CD4-positive, alpha-beta T cell treated with Interleukin-21 for 1 hour (primary cell): ENCODE measurements around the gene SOCS7.

Experiments used
- DNase-seq: peaks from one replicate; pipeline ENCODE4 v3.0.0-alpha.2; 2020

The SOCS7 gene

DNA sequence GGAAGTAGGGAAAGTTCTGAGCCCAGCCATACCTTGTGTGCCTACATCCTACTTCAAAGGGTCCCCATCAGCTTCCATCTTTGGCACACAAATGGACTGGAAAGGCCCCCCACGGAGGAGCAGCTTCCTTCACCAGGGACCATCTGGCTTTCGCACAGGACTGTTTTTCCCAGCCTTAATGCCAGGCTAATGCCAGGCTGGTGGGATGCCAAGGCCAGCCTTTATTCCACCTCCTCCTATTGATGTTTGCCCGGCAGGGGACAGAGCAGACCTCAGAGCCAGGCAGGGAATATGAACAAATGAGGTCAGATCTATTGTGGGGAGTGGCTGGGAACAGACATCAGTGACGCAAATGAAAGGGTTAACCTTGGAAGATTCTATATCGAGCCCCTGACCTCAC, 13.6 kb upstream of the SOCS7 start:
- no peak for DNase-seq

DNA sequence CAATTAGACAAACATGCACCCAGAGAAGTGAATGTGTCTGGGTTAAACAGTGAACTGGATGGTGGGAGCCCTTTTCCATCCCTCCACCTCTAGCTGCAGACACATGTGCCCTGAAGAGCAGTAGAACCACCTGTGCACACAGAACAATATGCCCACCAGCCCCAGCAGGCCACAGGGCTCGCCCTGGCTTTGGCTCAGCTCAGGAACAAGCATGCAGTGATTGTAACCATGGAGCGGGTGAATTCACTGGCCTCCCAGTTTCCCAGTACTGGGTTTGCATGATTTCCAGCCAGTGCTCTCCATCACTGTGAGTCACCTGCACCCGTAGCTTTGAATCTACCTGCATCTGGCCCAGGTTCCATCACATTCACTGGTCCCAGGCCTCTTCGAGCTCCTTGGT, 13.1 kb upstream of the SOCS7 start:
- no peak for DNase-seq

DNA sequence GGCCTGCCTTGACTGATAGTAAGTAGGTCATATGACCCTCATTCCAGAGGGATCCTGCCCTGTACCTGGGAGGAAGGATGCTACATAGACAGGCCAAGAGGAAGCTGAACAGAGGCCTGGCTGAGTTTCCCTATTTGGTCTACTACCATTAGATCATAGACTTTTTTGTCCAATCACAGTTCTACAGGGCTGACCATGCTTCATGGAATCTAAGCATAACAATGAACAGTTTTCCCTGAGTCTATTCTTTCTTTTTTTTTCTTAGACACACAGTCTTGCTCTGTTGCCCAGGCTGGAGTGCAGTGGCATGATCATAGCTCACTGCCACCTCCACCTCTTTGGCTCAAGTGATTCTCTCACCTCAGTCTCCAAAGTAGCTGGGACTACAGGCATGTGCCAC, 11.8 kb upstream of the SOCS7 start:
- DNase-seq = no peak

DNA sequence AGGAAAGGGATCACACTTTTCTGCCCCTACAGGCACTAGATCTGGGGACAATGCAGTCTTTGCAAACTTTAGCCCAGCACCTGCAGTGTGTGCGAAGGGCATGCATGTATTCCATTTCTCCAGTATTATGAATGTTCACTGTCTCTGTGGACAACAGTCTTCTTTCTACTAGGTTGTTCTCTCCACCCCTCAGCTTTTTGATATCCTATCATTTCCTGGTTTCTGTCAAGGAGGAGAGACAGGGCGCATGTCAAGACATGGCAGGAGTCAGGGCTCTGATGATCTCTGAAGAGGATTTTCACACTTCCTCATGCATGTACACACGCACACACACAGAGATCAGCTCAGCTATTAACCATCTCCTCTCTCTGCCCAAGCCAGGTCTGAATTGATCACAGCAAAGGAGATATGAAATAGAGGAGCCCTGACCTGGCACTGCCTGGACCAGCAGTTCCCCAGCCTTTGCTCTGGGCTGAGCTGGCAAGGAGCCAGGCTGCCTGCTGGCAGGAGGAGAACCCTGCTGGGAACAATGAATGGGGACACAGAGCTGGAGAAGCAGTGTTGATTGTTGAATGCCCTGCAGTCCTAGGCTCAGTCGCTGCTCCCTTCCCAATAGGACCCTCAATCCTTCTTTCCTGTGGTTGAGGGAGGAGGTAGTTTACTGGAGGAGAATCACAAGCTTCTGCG, 10.5 kb upstream of the SOCS7 start:
- DNase-seq = no peak

DNA sequence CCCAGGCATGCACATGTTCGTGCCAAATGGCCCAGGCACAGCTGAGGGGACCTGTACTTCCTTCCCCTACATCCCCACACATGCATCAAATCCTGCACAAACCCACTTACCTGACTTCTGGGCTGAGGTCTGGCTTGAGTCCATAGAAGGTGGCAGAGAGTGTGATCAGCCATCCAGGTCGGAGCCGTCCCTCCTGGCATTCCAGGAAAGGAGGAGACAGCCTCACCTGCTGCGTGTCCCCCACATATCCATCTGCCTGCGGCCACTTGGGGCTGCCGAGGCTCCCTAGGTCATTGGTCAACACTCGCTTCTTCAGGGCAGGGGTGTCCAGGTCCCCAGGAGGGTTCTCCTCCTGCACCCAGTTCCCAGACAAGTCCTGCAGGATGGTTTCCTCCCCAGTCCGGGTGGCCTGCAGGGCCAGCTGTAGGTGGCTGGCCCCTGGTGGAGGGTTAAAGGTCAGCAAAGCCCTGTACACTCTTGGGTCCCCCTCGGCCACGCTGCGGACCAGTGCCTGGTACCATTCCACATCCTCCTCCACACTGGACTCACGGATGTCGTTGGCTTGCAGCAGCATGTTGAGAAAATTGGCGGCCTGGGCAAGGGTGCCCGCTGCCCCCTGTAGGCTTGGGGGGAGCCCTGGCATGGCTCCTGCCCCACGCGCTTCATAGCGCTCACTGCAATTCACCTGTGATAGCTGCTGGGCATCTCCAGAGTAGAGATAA, 8.6 kb upstream of the SOCS7 start:
- DNase-seq = no peak

DNA sequence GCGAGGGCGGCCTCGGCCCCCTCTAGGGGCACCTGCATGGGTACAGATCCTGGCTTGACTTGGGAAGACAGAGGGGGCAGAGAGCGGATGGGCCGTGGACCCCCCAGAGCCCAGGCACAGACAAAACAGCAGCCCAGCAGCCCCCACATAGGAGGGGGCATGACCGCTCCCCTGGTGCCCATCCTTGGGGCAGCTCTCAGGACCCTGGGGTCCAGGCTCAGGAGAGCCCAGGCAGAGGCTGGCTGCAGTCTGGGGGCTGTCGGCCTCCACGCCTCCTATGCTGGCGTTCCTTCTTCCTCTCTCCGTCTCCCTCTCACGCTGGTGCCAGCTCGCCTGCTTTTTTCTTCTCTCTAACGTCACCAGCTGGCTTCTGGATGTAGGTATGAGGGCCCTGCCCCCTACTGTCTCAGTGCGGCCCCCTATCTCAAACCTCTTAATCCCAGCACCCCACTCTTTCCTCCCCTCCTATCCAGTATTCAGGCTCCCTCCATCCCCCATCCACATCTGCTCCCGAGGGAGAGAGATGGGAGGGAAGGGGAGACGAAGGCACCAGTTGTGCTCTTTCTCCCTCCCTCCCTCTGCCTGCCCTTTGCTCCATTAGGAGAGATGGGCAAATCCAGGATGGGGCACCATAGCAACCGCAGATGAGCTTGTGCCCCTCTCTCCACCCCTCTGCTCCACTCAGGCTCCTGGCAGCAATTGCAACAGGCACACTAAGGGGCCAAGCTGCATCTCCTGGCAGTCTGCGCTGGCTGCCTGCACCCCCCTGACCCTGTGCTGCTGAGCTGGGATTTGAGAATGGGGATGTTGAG, 7.8 kb upstream of the SOCS7 start, which contains the start of gene GPR179:
Gene GPR179 (minus strand): TSS at position 349 of the 812 bp plus-strand sequence. CDS start 167 bp downstream, at position 182.
- DNase-seq = no peak

DNA sequence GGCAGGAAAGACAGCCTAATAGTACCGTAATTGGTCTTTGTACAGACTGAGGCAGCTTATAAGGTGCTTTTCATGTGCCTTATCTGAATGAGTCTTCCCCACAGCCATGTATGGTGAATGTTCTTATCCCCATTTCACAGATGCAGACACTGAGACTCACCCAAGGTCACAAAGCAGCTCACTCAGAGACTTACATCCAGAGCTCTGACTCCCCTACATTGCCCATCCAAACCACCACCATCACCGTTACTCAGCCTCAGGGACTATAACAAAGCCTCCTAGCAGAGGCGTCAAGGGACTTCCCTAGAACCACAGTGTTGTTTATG, 7.3 kb upstream of the SOCS7 start:
- no peak for DNase-seq

DNA sequence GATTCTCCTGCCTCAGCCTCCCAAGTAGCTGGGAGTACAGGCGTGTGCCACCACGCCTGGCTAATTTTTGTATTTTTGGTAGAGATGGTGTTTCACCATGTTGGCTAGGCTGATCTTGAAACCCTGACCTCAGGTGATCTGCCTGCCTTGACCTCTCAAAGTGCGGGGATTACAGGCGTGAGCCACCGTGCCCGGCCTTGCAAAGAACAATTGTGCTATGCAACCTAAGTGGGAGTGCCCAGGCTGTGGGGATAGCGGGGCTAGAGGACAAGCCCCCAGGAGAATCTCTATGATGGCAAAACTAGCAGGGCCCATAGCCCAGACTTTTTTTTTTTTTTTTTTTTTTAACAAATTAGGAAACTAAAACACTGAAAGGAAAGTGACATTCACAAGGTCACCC, 5.9 kb upstream of the SOCS7 start:
- DNase-seq = no peak

DNA sequence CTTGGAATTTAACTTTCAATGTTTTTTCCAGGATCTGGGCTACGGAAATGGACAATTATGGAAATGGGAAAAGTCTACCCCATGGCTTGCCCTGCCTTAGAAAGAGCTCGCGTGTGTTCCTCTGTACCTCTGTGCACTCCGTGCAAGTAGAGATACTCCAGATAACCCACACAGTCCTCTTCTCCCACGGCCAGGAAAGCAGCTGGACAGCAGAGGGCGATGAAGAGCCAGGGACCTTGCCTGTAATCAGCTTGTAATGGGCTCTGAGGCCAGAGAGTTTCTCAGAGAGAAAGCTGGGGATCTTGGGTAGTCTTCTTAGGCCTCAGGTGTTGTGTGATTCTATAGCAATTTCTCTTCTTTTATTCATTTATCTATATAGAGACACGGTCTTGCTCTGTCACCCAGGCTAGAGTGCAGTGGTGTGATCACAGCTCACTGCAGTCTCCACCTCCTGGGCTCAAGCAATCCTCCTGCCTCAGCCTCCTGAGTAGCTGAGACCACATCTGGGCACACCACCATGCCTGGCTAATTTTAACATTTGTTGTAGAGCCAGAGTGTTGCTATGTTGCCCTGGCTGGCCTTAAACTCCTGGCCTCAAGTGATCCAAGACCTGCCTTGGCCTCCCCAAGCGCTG, 2.4 kb upstream of the SOCS7 start:
- DNase-seq = peak; percentile 88

DNA sequence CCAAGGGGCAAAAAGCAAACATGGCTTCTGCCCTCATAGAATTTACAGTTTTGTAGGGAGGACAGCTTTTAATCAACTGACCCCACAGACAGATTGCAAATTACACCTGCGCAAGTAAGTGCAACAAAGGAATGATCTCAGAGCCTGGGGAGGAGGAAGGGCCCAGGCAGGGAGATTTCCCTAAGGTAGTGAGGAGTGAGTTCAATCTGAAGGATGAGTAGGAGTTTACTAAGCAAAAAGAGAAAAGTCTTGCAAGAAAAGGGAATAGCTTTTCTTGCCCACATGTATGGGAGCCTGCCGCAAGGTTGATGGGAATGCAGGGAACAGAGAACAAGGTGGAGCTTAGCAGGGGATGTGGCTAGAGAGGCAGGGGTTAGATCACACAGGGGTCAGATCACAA, 1.6 kb upstream of the SOCS7 start:
- DNase-seq = no peak

DNA sequence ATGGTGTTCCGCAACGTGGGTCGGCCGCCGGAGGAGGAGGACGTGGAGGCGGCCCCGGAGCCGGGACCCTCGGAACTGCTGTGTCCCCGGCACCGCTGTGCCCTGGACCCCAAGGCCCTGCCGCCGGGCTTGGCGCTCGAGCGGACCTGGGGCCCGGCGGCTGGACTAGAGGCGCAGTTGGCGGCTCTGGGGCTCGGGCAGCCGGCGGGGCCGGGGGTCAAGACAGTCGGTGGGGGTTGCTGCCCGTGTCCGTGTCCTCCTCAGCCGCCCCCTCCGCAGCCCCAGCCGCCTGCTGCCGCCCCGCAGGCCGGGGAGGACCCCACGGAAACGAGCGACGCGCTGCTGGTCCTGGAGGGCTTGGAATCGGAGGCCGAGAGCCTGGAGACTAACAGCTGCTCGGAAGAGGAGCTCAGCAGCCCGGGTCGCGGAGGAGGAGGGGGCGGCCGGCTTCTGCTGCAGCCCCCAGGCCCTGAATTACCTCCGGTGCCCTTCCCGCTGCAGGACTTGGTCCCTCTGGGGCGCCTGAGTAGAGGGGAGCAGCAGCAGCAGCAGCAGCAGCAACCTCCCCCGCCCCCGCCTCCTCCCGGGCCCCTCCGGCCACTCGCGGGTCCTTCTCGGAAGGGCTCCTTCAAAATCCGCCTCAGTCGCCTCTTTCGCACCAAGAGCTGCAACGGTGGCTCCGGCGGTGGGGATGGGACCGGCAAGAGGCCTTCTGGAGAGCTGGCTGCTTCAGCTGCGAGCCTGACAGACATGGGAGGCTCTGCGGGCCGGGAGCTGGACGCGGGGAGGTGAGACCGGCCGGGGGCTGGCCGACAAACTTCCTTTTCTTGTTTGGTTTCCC, 821 bp downstream of the SOCS7 start:
- DNase-seq = no peak

DNA sequence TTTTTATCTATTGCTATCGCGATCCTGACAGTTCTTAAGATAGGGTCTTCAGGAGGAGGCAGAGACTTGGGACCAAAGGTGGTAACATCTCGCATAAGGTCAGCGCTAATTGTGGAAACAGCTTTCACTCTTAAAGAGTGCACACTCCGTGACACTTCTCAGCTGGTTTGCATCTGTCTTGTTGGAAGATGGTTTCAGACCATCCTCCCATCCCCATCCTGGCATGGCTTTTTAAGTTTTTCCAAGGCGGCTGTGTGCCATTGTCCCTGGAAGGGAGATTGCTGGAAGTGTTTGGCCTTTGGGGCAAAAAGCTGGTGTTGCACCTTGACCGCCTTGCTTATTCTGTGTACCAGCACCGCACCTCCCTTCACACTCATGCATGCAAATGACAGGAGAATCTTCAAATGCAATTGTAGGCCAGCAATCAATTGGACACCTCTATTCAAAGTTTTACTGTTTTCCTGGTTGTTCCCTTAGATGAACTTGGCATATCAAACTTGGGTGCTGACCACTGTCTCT, 1.5 kb downstream of the SOCS7 start:
- DNase-seq = no peak

DNA sequence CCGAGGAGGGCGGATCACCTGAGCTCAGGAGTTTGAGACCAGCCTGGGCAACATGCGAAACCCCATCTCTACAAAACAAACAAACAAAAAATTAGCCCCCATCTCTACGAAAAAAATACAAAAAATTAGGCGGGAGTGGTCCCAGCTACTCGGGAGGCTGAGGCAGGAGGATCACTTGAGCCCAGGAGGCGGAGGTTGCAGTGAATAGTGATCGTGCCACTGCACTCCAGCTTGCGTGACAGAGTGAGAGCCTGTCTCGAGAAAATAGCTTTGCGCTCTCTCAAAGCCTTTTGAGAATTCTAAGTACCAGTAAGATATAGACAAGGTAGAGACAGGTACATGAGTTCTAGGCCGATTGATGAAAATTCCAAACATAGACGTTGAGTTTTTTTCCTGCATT, 2.0 kb downstream of the SOCS7 start:
- no peak for DNase-seq

DNA sequence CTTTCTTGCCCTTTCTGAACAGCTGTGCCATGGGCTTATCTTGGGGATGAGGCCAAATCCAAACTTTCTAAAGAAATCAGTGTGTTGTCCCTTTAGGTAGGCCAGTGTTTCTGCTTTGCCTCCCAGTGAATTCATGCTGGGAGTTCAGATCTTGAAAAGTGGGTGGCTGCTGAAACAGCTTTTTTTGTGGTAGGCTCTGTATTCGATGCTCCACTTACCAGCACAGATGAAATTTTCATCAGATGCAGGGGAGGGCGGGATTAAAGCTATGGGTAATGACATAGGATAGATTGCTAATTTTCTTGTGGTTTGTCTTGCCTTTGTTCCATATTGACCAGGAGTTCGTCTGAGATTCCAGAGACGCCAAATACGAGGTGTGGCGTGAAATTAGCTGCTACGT, 2.8 kb downstream of the SOCS7 start:
- DNase-seq = no peak

DNA sequence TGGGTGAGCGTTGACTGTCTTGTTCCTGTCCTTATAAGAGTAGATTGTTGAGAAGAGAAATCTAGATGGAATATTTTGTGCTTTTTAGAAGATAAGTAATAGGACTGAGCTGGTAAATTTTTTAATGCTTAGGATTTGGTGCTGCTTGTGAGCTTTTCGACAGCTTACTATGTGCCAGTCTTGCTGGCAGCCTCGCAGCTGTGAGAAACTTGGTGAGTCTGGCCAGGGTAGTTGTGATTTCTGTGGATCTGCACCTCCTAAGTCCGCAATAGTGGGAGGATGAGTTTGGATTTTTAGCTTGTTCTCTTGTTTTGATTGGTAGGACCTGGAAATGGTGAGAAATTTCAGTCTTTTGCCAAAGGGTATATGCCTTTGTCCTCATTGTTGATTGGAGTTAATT, 3.6 kb downstream of the SOCS7 start:
- DNase-seq = no peak

DNA sequence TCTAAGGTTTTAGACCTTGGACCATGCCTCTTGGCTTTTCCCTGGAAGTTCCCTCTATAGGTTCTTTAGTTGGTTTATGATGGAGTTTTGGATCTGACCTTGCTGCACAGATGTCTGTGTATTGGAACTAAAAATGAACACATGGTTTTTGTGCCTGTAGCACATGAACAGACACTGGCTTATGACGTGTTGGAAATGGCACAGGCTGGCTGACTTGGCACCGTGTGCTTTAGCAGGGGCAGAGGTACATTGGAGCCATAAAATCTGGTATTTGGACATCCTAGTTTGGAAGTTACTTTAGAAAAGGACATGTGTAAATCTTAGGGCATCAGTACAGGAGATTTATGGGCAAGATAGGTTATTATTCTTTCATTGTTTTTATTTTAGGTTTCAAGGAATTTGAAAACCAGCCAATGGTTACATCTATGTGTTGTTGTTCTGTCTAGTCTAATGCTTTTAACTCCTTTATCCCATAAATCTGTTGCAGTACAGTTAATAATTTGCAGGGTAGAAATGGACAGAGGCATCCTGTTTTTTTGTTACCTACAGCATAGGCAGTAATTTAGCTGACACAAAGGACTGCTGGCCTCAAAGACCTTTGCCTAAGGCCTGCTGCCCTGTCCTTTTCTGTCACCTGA, 6.0 kb downstream of the SOCS7 start:
- no peak for DNase-seq

DNA sequence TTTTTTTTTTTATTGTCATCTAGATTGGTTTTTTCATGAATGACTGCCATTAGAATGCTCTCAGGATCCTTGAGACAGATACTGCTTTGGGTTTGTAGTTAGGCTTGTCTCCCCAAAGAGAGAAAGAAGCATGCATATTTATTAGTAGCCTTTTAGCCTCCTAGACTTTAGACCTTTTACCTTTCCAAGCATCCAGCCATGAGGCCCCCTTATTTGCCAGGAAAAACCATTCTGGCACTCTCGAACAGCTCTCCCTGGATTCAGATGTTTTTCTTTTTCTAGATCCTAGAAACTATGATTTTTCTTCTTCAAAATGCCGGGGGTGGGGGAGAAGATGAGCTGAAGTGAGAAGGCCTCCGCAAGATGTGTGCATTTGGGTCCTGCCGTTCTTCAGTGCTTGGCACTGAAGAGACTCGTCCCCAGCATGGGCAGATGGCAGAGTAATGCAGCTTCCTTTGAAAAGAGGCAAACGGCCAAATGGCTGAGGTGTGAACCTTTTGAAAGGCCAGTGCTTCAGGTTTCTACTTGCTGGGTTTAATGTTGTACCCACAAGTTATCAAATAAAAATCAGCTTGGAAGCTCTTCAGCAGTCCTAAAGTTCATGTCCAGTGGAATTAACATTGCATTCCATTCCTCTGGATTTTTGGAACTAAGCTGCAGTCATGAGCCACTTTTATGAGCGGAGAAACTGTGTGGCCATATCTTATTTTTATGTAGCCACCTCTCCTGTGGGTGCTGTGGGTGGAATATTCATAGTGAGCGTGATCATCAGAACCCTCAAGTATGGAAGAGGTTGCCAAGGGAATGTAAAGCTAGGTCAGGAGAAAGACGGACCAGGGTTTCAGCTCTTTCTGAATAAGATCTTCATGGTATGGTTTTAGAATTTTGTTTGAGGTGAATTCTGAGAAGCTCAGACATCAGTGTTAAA, 7.2 kb downstream of the SOCS7 start:
- DNase-seq = no peak

DNA sequence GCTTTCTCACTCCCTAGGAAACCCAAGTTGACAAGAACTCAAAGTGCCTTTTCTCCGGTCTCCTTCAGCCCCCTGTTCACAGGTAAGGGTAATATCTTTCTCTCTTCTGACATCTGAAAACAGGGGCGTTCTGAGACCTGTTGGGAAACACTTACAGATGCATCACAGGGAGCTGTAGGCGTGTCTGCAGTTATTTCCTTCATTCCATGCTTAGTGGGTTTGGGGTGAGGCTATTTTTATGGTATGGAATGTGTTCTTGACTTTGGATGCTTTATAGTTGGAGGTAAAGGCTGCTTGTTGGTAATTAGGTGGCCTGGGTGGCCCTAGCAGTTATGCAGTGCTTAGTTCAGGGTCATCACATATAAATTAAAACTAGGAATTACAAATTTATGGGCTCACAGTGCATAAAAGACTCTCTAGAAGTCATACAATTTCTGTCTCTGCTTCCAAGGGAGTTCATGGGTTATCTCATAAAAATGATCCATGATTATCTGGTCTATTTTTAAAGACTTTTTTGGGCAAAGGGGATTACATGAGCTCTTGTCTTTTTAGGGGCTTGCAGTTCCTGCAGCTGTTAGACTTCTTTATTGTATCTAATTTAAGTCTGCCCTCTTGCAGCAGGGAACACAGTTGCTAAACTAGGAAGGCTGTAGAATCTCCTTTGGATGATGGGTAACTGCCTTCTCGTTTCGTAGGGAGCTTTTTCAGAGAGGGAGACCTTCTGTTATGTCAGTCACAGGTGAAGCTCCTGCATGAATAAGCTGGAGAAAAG, 10.2 kb downstream of the SOCS7 start:
- DNase-seq = no peak

DNA sequence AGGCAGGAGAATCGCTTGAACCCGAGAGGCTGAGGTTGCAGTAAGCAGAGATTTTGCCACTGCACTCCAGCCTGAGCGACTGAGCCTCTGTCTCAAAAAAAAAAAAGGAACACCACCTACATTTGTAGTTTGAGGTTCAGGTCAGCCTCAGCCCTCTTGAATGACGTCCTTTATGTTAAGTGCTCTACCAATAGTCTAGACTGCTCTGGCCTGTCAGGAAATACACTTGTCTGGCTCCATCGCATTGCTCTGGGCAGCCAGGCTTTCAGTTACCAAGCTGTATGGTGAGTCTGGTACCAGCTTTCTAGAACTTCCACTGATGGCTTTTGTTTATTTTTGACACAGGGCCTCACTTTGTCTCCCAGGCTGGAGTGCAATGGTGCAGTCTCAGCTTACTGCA, 11.4 kb downstream of the SOCS7 start:
- no peak for DNase-seq

DNA sequence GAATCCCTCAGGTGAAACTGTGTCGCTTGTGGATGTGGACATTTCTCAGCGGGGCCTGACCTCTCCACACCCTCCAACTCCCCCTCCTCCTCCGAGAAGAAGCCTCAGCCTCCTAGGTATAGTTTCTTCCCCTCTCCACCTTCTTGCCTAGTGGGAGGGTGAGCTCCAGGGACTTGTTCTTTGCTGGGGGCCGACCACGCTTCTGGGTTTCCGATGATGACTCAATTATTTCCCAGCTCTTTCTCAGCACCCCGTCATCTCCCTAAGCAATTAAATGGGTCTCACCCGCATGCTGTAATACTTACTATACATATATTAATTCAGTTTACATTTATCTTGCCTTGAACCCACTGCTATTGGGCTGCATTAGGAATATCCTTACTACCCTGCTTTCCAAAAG, 13.1 kb downstream of the SOCS7 start:
- no peak for DNase-seq
